OCI-LY7 (cell line): Measurements from ENCODE around the gene BRCA1. TPM values are rescaled to one million over a fixed set of nuclear protein-coding genes. Genes with fewer than 3 reads are reported as not detected.
"Not testable (repeated sequence)": the region's sequence is repeated elsewhere in the genome, so short reads cannot be mapped to it uniquely, and the experiment has no call there.

Experiments used
- BruUV-seq: library from RNA; stranded (reverse); fragments of 400-500 nt; replicated peaks from 2 replicates; lab custom pipeline; 2021; lab: Mats Ljungman, UMichigan
- CTCF ChIA-PET: fragments of 300-600 bp; sonication (Branson Sonifier 250); formaldehyde crosslinking; loops from one replicate; lab custom pipeline; 2022; ENCODE audit warnings: antibody characterized with exemption; ENCODE audit not compliant: unreplicated experiment; lab: Charles Lee
- POLR2A ChIA-PET: fragments of 300-600 bp; sonication (Branson Sonifier 250); formaldehyde crosslinking; loops from one replicate; lab custom pipeline; 2022; ENCODE audit warnings: antibody characterized with exemption; lab: Charles Lee
- DNase-seq: peaks from one replicate; pipeline ENCODE4 v3.0.0-alpha.2; 2015; ENCODE audit warnings: low spot score
- H2AFZ ChIP-seq: fragments of 200-600 bp; sonication (generic), shearing (Covaris generic); 2 replicates; pipeline ENCODE4 v1.6.1; 2014; ENCODE audit warnings: mild to moderate bottlenecking, antibody characterized with exemption, low read length, moderate library complexity
- H3K27ac ChIP-seq: fragments of 200-600 bp; sonication (generic); 2 replicates; pipeline ENCODE4 v1.5.1; 2014; ENCODE audit warnings: mixed run types, low read depth, mild to moderate bottlenecking, moderate library complexity, low read length, inconsistent platforms; ENCODE audit not compliant: poor library complexity, severe bottlenecking
- H3K36me3 ChIP-seq: fragments of 200-600 bp; sonication (generic); 2 replicates; pipeline ENCODE4 v1.6.1; 2014; ENCODE audit warnings: mild to moderate bottlenecking, antibody characterized with exemption, low read length, moderate library complexity, mixed read lengths; ENCODE audit not compliant: insufficient read depth
- H3K4me1 ChIP-seq: fragments of 200-600 bp; sonication (generic); 2 replicates; pipeline ENCODE4 v1.5.1; 2014; ENCODE audit warnings: mild to moderate bottlenecking, low read length; ENCODE audit not compliant: insufficient read depth, poor library complexity, severe bottlenecking
- H3K4me2 ChIP-seq: fragments of 200-600 bp; sonication (generic); 2 replicates; pipeline ENCODE4 v1.6.1; 2014; ENCODE audit warnings: mild to moderate bottlenecking, low read length
- H3K4me3 ChIP-seq: fragments of 200-600 bp; sonication (generic); 2 replicates; pipeline ENCODE4 v1.5.1; 2014; ENCODE audit warnings: mild to moderate bottlenecking, low read depth, low read length; ENCODE audit not compliant: poor library complexity, severe bottlenecking
- H3K79me2 ChIP-seq: fragments of 200-600 bp; sonication (generic); 2 replicates; pipeline ENCODE4 v1.6.1; 2016; ENCODE audit warnings: low read depth, mild to moderate bottlenecking, low read length, moderate library complexity, mixed read lengths; ENCODE audit not compliant: insufficient read depth
- H3K9me2 ChIP-seq: fragments of 200-600 bp; sonication (generic); 2 replicates; pipeline ENCODE4 v1.6.1; 2016; ENCODE audit warnings: mild to moderate bottlenecking, low read length, mixed read lengths; ENCODE audit not compliant: insufficient read depth
- H3K9me3 ChIP-seq: fragments of 200-600 bp; sonication (generic); 2 replicates; pipeline ENCODE4 v1.6.1; 2014; ENCODE audit warnings: mild to moderate bottlenecking, mixed run types, low read length, mixed read lengths
- H4K20me1 ChIP-seq: fragments of 200-600 bp; sonication (generic); 2 replicates; pipeline ENCODE4 v1.6.1; 2014; ENCODE audit warnings: mild to moderate bottlenecking, antibody characterized with exemption, low read length, moderate library complexity, mixed read lengths; ENCODE audit not compliant: insufficient read depth
- EZH2phosphoT487 ChIP-seq: fragments of 200-600 bp; sonication (generic); IDR thresholded peaks from 2 replicates; pipeline ENCODE4 v1.6.1; 2018; ENCODE audit warnings: low read depth, borderline replicate concordance, mild to moderate bottlenecking, mixed run types, antibody characterized with exemption, low read length, moderate library complexity, mixed read lengths
- intact Hi-C: fragments of 100-400 bp; cut with micrococcal nuclease; formaldehyde crosslinking; loops from one replicate; pipeline ENCODE4 v1.10.0; 2022; ENCODE audit not compliant: unreplicated experiment
- total RNA-seq, 2 experiments: library from RNA; depleted of rRNA in 1 of 2; stranded (reverse); fragments of >200 nt in 1 of 2; shearing (Covaris generic) in 1 of 2; gene quantifications; 2 replicates each; pipeline ENCODE4 v1.2.3, GENCODE V29; 2014 to 2022
- TF ChIP-seq, protein P1 (sequence below): fragments of 200-600 bp; sonication (generic); conservative IDR thresholded peaks from 2 replicates; pipeline ENCODE4 v1.5.1; 2014; ENCODE audit warnings: mild to moderate bottlenecking, antibody characterized with exemption, low read length, moderate library complexity, mixed read lengths

BRCA1 gene
- total RNA-seq, 2 experiments from 2014 or later = 112 to 135 TPM

GRCh38 chr17:43142153-43142552 lies 17.0 kb upstream of the BRCA1 start:
- CTCF ChIA-PET = interaction anchor here (0.6 kb wide), 1 partner anchor 435 kb away, joined by 3 read pairs; no protein-coding TSS in a partner anchor
- TF ChIP-seq EZH2phosphoT487 = no peak
- TF ChIP-seq, protein P1, sequence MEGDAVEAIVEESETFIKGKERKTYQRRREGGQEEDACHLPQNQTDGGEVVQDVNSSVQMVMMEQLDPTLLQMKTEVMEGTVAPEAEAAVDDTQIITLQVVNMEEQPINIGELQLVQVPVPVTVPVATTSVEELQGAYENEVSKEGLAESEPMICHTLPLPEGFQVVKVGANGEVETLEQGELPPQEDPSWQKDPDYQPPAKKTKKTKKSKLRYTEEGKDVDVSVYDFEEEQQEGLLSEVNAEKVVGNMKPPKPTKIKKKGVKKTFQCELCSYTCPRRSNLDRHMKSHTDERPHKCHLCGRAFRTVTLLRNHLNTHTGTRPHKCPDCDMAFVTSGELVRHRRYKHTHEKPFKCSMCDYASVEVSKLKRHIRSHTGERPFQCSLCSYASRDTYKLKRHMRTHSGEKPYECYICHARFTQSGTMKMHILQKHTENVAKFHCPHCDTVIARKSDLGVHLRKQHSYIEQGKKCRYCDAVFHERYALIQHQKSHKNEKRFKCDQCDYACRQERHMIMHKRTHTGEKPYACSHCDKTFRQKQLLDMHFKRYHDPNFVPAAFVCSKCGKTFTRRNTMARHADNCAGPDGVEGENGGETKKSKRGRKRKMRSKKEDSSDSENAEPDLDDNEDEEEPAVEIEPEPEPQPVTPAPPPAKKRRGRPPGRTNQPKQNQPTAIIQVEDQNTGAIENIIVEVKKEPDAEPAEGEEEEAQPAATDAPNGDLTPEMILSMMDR = no peak
- intact Hi-C loops = no loop called here
- H3K27ac ChIP-seq = no peak overlapping the region
- no peaks in the 10 kb centered on the region for H4K20me1 ChIP-seq
- H3K9me3 ChIP-seq = no peaks in the 10 kb centered on the region
- POLR2A ChIA-PET = no interaction called here
- no peak for DNase-seq
- no peaks in the 10 kb centered on the region for H3K79me2 ChIP-seq
- BruUV-seq = no TSS peak
- H3K9me2 ChIP-seq = no peaks in the 10 kb centered on the region
- no peak overlapping the region for H3K4me2 ChIP-seq
- peaks cover 34% of the 10 kb centered on the region for H3K4me1 ChIP-seq
- H3K36me3 ChIP-seq = no peaks in the 10 kb centered on the region
- no peak overlapping the region for H3K4me3 ChIP-seq
- H2AFZ ChIP-seq = no peak overlapping the region

DNA sequence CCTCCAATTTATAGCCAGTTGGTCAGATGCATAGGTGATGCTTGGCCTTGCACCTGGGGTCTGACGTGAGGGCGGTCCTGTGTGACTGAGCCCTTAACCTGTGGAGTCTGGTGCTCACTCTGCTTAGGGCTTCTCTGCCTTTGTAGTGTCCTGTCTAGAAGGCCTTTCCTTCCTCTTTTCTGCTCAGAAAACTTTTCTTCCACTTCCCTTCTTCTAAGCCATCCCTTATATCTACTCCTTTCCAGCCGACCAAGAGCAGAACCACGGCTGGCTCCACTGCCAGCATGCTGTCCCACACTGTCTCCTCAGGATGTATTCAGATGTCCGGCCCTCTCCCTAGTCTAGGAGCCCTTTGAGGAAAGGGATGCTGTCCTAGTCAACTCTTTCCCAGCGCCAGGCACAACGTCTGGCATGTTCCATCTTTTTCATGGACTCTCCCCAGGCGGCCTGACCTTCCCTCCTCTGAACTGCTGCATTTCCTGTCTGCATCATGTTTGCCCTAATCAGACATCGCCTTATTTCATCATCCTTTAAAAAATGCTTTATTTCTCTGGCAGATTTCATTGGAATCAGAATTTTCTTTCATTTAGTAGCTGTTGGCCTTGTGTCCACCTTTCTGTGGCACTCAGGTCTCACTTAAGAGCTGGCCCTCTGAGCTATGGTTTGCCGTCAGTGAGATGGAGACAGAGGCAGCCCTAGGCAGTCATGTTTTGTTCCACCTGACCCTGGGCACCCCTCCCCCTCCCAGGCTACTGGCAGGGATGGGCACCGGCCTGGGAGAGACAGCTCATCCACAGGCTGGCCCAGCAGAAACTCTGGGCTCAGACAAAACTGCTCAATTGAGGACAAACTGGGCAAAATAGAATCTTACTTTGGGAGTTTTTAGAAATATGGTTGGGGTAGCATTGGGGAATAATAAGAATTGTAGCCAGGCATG lies 15.5 kb upstream of the BRCA1 start:
- ChIA-PET POLR2A (no interaction called here), CTCF (no interaction called here)
- TF ChIP-seq, protein P1 = no peak
- no peak for TF ChIP-seq EZH2phosphoT487
- DNase-seq = no peak
- Histone ChIP-seq H3K36me3 (no peaks in the 10 kb centered on the region), H3K9me3 (no peaks in the 10 kb centered on the region), H3K4me1 (peaks cover 46% of the 10 kb centered on the region), H3K4me2 (no peak overlapping the region), H4K20me1 (no peaks in the 10 kb centered on the region), H2AFZ (no peak overlapping the region), H3K4me3 (no peak overlapping the region), H3K27ac (no peak overlapping the region), H3K9me2 (no peaks in the 10 kb centered on the region), H3K79me2 (no peaks in the 10 kb centered on the region)
- no TSS peak for BruUV-seq
- intact Hi-C loops = no loop called here

DNA sequence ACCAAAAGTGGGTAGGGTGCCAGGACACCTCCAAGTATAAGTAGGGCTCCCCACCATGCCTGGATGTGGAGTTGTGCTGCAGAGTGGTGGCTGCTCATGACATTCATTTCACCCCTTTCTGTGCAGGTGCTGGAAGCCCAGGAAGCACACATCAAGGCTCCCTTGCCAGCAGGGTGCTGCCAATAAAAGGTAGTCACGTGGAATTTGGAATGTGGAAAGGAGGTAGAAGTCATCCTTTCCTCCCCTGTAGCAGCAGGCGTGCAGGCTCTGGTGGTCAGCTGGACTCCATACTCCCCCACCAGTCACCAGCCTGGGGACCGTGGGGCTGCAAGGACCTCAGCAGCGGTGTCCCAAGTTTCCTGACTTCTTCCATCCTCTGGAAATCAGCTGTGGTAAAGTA lies 13.4 kb upstream of the BRCA1 start:
- BruUV-seq, H3K9me3 ChIP-seq, intact Hi-C loops, CTCF ChIA-PET, H3K79me2 ChIP-seq, DNase-seq, H3K9me2 ChIP-seq, H4K20me1 ChIP-seq, H3K4me3 ChIP-seq, H3K27ac ChIP-seq, H2AFZ ChIP-seq: not testable (repeated sequence)
- POLR2A ChIA-PET = interaction anchor here (0.6 to 0.7 kb wide), 2 partner anchors 70 to 105 kb away, joined by 3 to 4 read pairs; no protein-coding TSS in a partner anchor
- H3K36me3 ChIP-seq = peaks cover 21% of the 10 kb centered on the region
- H3K4me1 ChIP-seq = peaks cover 67% of the 10 kb centered on the region
- H3K4me2 ChIP-seq = peak overlapping the region; percentile 4; the same call in 1 of the 2 replicates

GRCh38 chr17:43136574-43136973 lies 11.4 kb upstream of the BRCA1 start:
- H3K79me2 ChIP-seq, H3K4me3 ChIP-seq, POLR2A ChIA-PET, H3K9me3 ChIP-seq, intact Hi-C loops, H3K9me2 ChIP-seq, H2AFZ ChIP-seq, H4K20me1 ChIP-seq, CTCF ChIA-PET: not testable (repeated sequence)
- Histone ChIP-seq H3K27ac (peak overlapping the region; percentile 77), H3K4me1 (peaks cover 80% of the 10 kb centered on the region), H3K4me2 (peak overlapping the region; percentile 36; the same call in 1 of the 2 replicates), H3K36me3 (peaks cover 38% of the 10 kb centered on the region)
- TSS peak; percentile 49 for BruUV-seq
- peak; percentile 48 for DNase-seq
